GM23338 (cell line): ENCODE data around the gene XYLT1.

Experiments
- CREB1 ChIP-seq: fragments of 250-450 bp; sonication (Bioruptor Pico); IDR thresholded peaks from 2 replicates; pipeline ENCODE4 v1.5.0; 2020; ENCODE audit warnings: low read depth, mild to moderate bottlenecking, moderate library complexity
- CTCF ChIP-seq, 2 experiments: fragments of 200-600 bp in 1 of 2; sonication (generic) in 1 of 2; conservative IDR thresholded peaks; 2 replicates each; pipeline versions ENCODE4 v1.5.1 to v1.6.1; 2016 to 2017; ENCODE audit warnings: antibody characterized with exemption in 2 of 2, low read depth in 2 of 2, mild to moderate bottlenecking in 2 of 2, moderate library complexity in 1 of 2
- EZH2 ChIP-seq: fragments of 200-600 bp; sonication (generic); IDR thresholded peaks from one replicate; pipeline ENCODE4 v1.8.0; 2017; ENCODE audit warnings: antibody characterized with exemption, mild to moderate bottlenecking, low read depth; ENCODE audit not compliant: unreplicated experiment
- EZH2phosphoT487 ChIP-seq: fragments of 200-600 bp; sonication (generic); IDR thresholded peaks from one replicate; pipeline ENCODE4 v1.8.1; 2018; ENCODE audit warnings: antibody characterized with exemption; ENCODE audit not compliant: unreplicated experiment
- JUNB ChIP-seq: IDR thresholded peaks from one replicate; pipeline ENCODE4 v1.6.1; 2016; ENCODE audit warnings: antibody characterized with exemption; ENCODE audit not compliant: unreplicated experiment
- NANOG ChIP-seq: IDR thresholded peaks from 2 replicates; pipeline ENCODE4 v1.6.1; 2016; ENCODE audit warnings: antibody characterized with exemption, borderline replicate concordance
- POLR2AphosphoS5 ChIP-seq: IDR thresholded peaks from 2 replicates; pipeline ENCODE4 v1.6.1; 2016; ENCODE audit warnings: antibody characterized with exemption, low read depth
- REST ChIP-seq: IDR thresholded peaks from one replicate; pipeline ENCODE4 v1.6.1; 2018; ENCODE audit warnings: antibody characterized with exemption; ENCODE audit not compliant: unreplicated experiment
- STAT1 ChIP-seq: IDR thresholded peaks from one replicate; pipeline ENCODE4 v1.6.1; 2016; ENCODE audit warnings: antibody characterized with exemption; ENCODE audit not compliant: unreplicated experiment
- ZNF114 ChIP-seq: fragments of 250-450 bp; sonication (Bioruptor Pico); IDR thresholded peaks from 2 replicates; pipeline ENCODE4 v1.5.0; 2020; ENCODE audit warnings: mild to moderate bottlenecking, moderate library complexity
- ZNF331 ChIP-seq: fragments of 250-450 bp; sonication (Bioruptor Pico); IDR thresholded peaks from 2 replicates; pipeline ENCODE4 v1.5.0; 2020; ENCODE audit warnings: low read depth, mild to moderate bottlenecking, moderate library complexity

- TF ChIP-seq CTCF (conservative IDR thresholded peaks at IDR 0.05; ENCODE audit: low read depth in 2 of 2) (no peak), POLR2AphosphoS5 (no peak), EZH2 (no peak), REST (no peak), CREB1 (no peak), EZH2phosphoT487 (no peak), STAT1 (no peak), JUNB (no peak), ZNF331 (no peak), NANOG (no peak), ZNF114 (CRISPR knock-in tag) (no peak)
Observed at GRCh38 chr16:17196526-17196925, 274.2 kb downstream of the XYLT1 start.
